ENCODE measurements around the gene RAB3GAP2.
A peak's percentile ranks its signal among the peaks of the same experiment; 100 is the strongest.
"Not testable (repeated sequence)": the region's sequence is repeated elsewhere in the genome, so short reads cannot be mapped to it uniquely, and the experiment has no call there.

The RAB3GAP2 gene

GRCh38 chr1:220221269-220221668 is 51.0 kb downstream of the RAB3GAP2 start:
- Histone ChIP-seq H4K91ac (ENCODE audit: low read length) (no peak overlapping the region), H3K9ac (ENCODE audit: low read length) (no peak overlapping the region), H3K27ac (ENCODE audit: low read length, poor library complexity, severe bottlenecking) (no peak overlapping the region), H2BK15ac (ENCODE audit: low read depth, poor library complexity, severe bottlenecking) (no peak overlapping the region), H2BK5ac (ENCODE audit: low read depth, low read length, poor library complexity, severe bottlenecking) (no peak overlapping the region), H2BK12ac (ENCODE audit: low read length in 2 of 2) (no peak overlapping the region), H3K23ac (ENCODE audit: low read length in 2 of 2) (no peak overlapping the region), H3K14ac (ENCODE audit: low read length in 2 of 2) (no peak overlapping the region), H3K79me1 (replicated peaks; ENCODE audit: low read length, poor library complexity, severe bottlenecking) (peaks cover 17% of the 10 kb centered on the region), H3K27me3 (ENCODE audit: control insufficient read depth in 1 of 2, insufficient read depth in 1 of 2, low read length in 2 of 2) (no peaks in the 10 kb centered on the region), H3K18ac (ENCODE audit: low read depth in 1 of 2, low read length in 2 of 2) (no peak overlapping the region), H3K4me2 (ENCODE audit: low read length, poor library complexity, severe bottlenecking) (no peak overlapping the region), H4K8ac (ENCODE audit: low read length) (no peak overlapping the region), H3K4ac (ENCODE audit: low read depth in 1 of 2, low read length in 2 of 2) (no peak overlapping the region), H2AK5ac (ENCODE audit: low read length, severe bottlenecking) (no peak overlapping the region), H3K9me3 (ENCODE audit: control insufficient read depth, low read length) (no peaks in the 10 kb centered on the region), H3K4me3 (ENCODE audit: insufficient read depth in 1 of 2, low read depth in 1 of 2, low read length in 2 of 2) (no peak overlapping the region), H2BK120ac (ENCODE audit: low read depth, low read length) (no peak overlapping the region), H3K36me3 (ENCODE audit: control insufficient read depth in 1 of 2, insufficient read depth in 2 of 2, low read depth in 1 of 2, low read length in 2 of 2) (peaks cover 8 to 9% of the 10 kb centered on the region in 2 experiments), H2AFZ (ENCODE audit: low read depth, low read length) (no peak overlapping the region), H3K4me1 (ENCODE audit: control insufficient read depth, insufficient read depth, low read depth, low read length) (peaks cover 1% of the 10 kb centered on the region)
- DNase-seq: no peak
- no CpG with 5 or more reads among the region's 1 CpG for WGBS

GRCh38 chr1:220220699-220221040 is 51.6 kb downstream of the RAB3GAP2 start:
- H3K27ac ChIP-seq (ENCODE audit: low read length, poor library complexity, severe bottlenecking): not testable (repeated sequence)
- 96% methylated on average over 4 of the region's 4 CpGs for WGBS

GRCh38 chr1:220219865-220220698 is 52.2 kb downstream of the RAB3GAP2 start:
- Histone ChIP-seq H4K8ac (ENCODE audit: low read length) (no peak overlapping the region), H3K9me3 (ENCODE audit: control insufficient read depth, low read length) (no peaks in the 10 kb centered on the region), H3K36me3 (ENCODE audit: control insufficient read depth in 1 of 2, insufficient read depth in 2 of 2, low read depth in 1 of 2, low read length in 2 of 2) (peaks cover 0 to 9% of the 10 kb centered on the region in 2 experiments), H2BK5ac (ENCODE audit: low read depth, low read length, poor library complexity, severe bottlenecking) (no peak overlapping the region), H4K91ac (ENCODE audit: low read length) (no peak overlapping the region), H2BK120ac (ENCODE audit: low read depth, low read length) (no peak overlapping the region), H3K23ac (ENCODE audit: low read length in 2 of 2) (no peak overlapping the region), H3K9ac (ENCODE audit: low read length) (no peak overlapping the region), H3K4ac (ENCODE audit: low read depth in 1 of 2, low read length in 2 of 2) (no peak overlapping the region), H2AFZ (ENCODE audit: low read depth, low read length) (no peak overlapping the region), H3K4me3 (ENCODE audit: insufficient read depth in 1 of 2, low read depth in 1 of 2, low read length in 2 of 2) (no peak overlapping the region), H2BK12ac (ENCODE audit: low read length in 2 of 2) (no peak overlapping the region), H3K27ac (ENCODE audit: low read length, poor library complexity, severe bottlenecking) (no peak overlapping the region), H2AK5ac (ENCODE audit: low read length, severe bottlenecking) (no peak overlapping the region), H3K18ac (ENCODE audit: low read depth in 1 of 2, low read length in 2 of 2) (peak overlapping the region in 1 of 2 experiments; percentile 30), H3K4me2 (ENCODE audit: low read length, poor library complexity, severe bottlenecking) (no peak overlapping the region), H3K14ac (ENCODE audit: low read length in 2 of 2) (no peak overlapping the region), H2BK15ac (ENCODE audit: low read depth, poor library complexity, severe bottlenecking) (no peak overlapping the region), H3K79me1 (replicated peaks; ENCODE audit: low read length, poor library complexity, severe bottlenecking) (peaks cover 17% of the 10 kb centered on the region), H3K27me3 (ENCODE audit: control insufficient read depth in 1 of 2, insufficient read depth in 1 of 2, low read length in 2 of 2) (no peaks in the 10 kb centered on the region), H3K4me1 (ENCODE audit: control insufficient read depth, insufficient read depth, low read depth, low read length) (peaks cover 1% of the 10 kb centered on the region)
- DNase-seq: no peak
- WGBS: 96% methylated on average over 15 of the region's 15 CpGs

More at GRCh38 chr1:220220699-220221040, 51.6 kb downstream of the RAB3GAP2 start:
- not testable (repeated sequence) for H3K4me2 ChIP-seq (ENCODE audit: low read length, poor library complexity, severe bottlenecking); H4K8ac ChIP-seq (ENCODE audit: low read length); H2AK5ac ChIP-seq (ENCODE audit: low read length, severe bottlenecking); H3K9ac ChIP-seq (ENCODE audit: low read length); DNase-seq; H3K18ac ChIP-seq (ENCODE audit: low read depth in 1 of 2, low read length in 2 of 2); H2AFZ ChIP-seq (ENCODE audit: low read depth, low read length); H2BK12ac ChIP-seq (ENCODE audit: low read length in 2 of 2); H3K4me1 ChIP-seq (ENCODE audit: control insufficient read depth, insufficient read depth, low read depth, low read length); H3K27me3 ChIP-seq (ENCODE audit: control insufficient read depth in 1 of 2, insufficient read depth in 1 of 2, low read length in 2 of 2); H3K23ac ChIP-seq (ENCODE audit: low read length in 2 of 2); H4K91ac ChIP-seq (ENCODE audit: low read length); H3K4ac ChIP-seq (ENCODE audit: low read depth in 1 of 2, low read length in 2 of 2); H3K4me3 ChIP-seq (ENCODE audit: insufficient read depth in 1 of 2, low read depth in 1 of 2, low read length in 2 of 2); H3K36me3 ChIP-seq (ENCODE audit: control insufficient read depth in 1 of 2, insufficient read depth in 2 of 2, low read depth in 1 of 2, low read length in 2 of 2); H3K14ac ChIP-seq (ENCODE audit: low read length in 2 of 2); H2BK15ac ChIP-seq (ENCODE audit: low read depth, poor library complexity, severe bottlenecking); H2BK5ac ChIP-seq (ENCODE audit: low read depth, low read length, poor library complexity, severe bottlenecking); H3K9me3 ChIP-seq (ENCODE audit: control insufficient read depth, low read length); H2BK120ac ChIP-seq (ENCODE audit: low read depth, low read length)
- H3K79me1 ChIP-seq (replicated peaks; ENCODE audit: low read length, poor library complexity, severe bottlenecking): peaks cover 17% of the 10 kb centered on the region

- H3K9me3 ChIP-seq (ENCODE audit: control insufficient read depth, low read length): no peaks in the 10 kb centered on the region
- no peak overlapping the region for H2BK15ac ChIP-seq (ENCODE audit: low read depth, poor library complexity, severe bottlenecking)
- no peak overlapping the region for H2AFZ ChIP-seq (ENCODE audit: low read depth, low read length)
- no peak overlapping the region for H3K18ac ChIP-seq (ENCODE audit: low read depth in 1 of 2, low read length in 2 of 2)
- no peak overlapping the region for H3K4me2 ChIP-seq (ENCODE audit: low read length, poor library complexity, severe bottlenecking)
- peak; percentile 17 for DNase-seq
- no peak overlapping the region for H3K27ac ChIP-seq (ENCODE audit: low read length, poor library complexity, severe bottlenecking)
- no peak overlapping the region for H3K23ac ChIP-seq (ENCODE audit: low read length in 2 of 2)
- H3K4me1 ChIP-seq (ENCODE audit: control insufficient read depth, insufficient read depth, low read depth, low read length): peaks cover 1% of the 10 kb centered on the region
- peaks cover 0 to 9% of the 10 kb centered on the region in 2 experiments for H3K36me3 ChIP-seq (ENCODE audit: control insufficient read depth in 1 of 2, insufficient read depth in 2 of 2, low read depth in 1 of 2, low read length in 2 of 2)
- H3K4me3 ChIP-seq (ENCODE audit: insufficient read depth in 1 of 2, low read depth in 1 of 2, low read length in 2 of 2): no peak overlapping the region
- H3K9ac ChIP-seq (ENCODE audit: low read length): peak overlapping the region; percentile 33
- H2AK5ac ChIP-seq (ENCODE audit: low read length, severe bottlenecking): no peak overlapping the region
- H2BK5ac ChIP-seq (ENCODE audit: low read depth, low read length, poor library complexity, severe bottlenecking): no peak overlapping the region
- H4K91ac ChIP-seq (ENCODE audit: low read length): no peak overlapping the region
- H4K8ac ChIP-seq (ENCODE audit: low read length): no peak overlapping the region
- H3K27me3 ChIP-seq (ENCODE audit: control insufficient read depth in 1 of 2, insufficient read depth in 1 of 2, low read length in 2 of 2): no peaks in the 10 kb centered on the region
- no peak overlapping the region for H2BK12ac ChIP-seq (ENCODE audit: low read length in 2 of 2)
- H3K79me1 ChIP-seq (replicated peaks; ENCODE audit: low read length, poor library complexity, severe bottlenecking): peaks cover 19% of the 10 kb centered on the region
- H2BK120ac ChIP-seq (ENCODE audit: low read depth, low read length): no peak overlapping the region
- no peak overlapping the region for H3K4ac ChIP-seq (ENCODE audit: low read depth in 1 of 2, low read length in 2 of 2)
- no peak overlapping the region for H3K14ac ChIP-seq (ENCODE audit: low read length in 2 of 2)
Measured at GRCh38 chr1:220219136-220219442, 53.2 kb downstream of the RAB3GAP2 start.

Data from mesenchymal stem cell (in vitro differentiated cells and primary cell).